Measurements from ENCODE around the gene DUSP16. TPM values are rescaled to one million over a fixed set of nuclear protein-coding genes. Genes with fewer than 3 reads are reported as not detected.

DUSP16 gene
- total RNA-seq, 1 experiment from 2014 or later = 51.9 TPM

DNA sequence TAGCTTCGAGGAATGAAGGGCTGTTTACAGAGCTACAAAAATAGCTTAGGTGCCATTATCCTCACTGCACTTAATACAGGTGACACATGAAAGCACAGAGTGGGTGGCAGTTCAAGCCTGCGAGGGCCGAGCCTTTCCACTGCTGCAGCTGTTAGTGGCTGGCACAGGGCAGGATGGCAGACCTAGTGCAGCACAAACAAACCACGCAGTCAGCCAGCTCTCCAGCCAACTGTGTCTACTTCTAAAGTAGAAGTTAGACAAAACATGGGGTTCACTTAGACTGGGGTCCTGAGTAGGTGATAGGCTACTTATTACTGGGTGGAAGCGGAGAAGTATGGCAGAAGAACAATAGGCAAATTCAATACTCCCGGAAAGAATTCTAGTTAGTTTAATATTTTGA, 95.4 kb downstream of the DUSP16 start:
- H3K4me3 Mint-ChIP-seq = no peak overlapping the region
- TF ChIP-seq, protein P1, sequence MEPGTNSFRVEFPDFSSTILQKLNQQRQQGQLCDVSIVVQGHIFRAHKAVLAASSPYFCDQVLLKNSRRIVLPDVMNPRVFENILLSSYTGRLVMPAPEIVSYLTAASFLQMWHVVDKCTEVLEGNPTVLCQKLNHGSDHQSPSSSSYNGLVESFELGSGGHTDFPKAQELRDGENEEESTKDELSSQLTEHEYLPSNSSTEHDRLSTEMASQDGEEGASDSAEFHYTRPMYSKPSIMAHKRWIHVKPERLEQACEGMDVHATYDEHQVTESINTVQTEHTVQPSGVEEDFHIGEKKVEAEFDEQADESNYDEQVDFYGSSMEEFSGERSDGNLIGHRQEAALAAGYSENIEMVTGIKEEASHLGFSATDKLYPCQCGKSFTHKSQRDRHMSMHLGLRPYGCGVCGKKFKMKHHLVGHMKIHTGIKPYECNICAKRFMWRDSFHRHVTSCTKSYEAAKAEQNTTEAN (CRISPR knock-in tag; IDR thresholded peaks at IDR 0.05) = no peak
- TF ChIP-seq ZNF671 (CRISPR knock-in tag; IDR thresholded peaks at IDR 0.05) (no peak), ESRRA (CRISPR knock-in tag; IDR thresholded peaks at IDR 0.05; ENCODE audit: borderline replicate concordance) (no peak), NFATC4 (CRISPR knock-in tag; IDR thresholded peaks at IDR 0.05) (no peak), NR3C1 (CRISPR knock-in tag; conservative IDR thresholded peaks at IDR 0.05; ENCODE audit: low read depth) (no peak)
- peaks cover 7% of the 10 kb centered on the region for H3K4me1 Mint-ChIP-seq
- POLR2A ChIA-PET = interaction anchor here (0.5 kb wide), 1 partner anchor 86 kb away, joined by 3 read pairs; no protein-coding TSS in a partner anchor
- DNase-seq (ENCODE audit: low spot score) (no peak), ATAC-seq (no peak)
- peaks cover 30% of the 10 kb centered on the region for H3K36me3 Mint-ChIP-seq
- CTCF ChIA-PET = no interaction called here
- H3K9me3 Mint-ChIP-seq = peaks cover 24% of the 10 kb centered on the region
- peaks cover 2% of the 10 kb centered on the region for H3K27me3 Mint-ChIP-seq (ENCODE audit: low read depth)
- H3K27ac Mint-ChIP-seq = no peak overlapping the region; the same call in 1 of the 2 replicates

DNA sequence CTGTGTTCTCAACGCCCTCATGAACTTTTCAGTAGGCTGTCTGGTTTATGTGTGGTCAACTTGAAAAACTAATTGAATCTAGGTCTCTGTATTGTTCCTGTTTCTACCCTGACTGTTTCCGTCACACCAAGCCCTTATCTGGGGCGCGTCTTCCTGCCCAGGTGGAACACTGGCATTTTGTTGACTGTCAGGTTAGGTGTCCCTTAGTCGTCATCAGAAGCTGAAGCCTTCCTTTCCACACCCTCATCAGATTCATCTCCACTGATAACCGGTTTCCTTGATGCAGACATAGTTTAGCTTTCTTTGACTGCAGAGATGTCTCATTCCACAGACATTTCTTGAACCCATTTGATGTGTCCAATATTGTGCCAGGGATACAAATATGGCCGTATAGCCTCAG, 96.5 kb downstream of the DUSP16 start:
- H3K27ac Mint-ChIP-seq = peak overlapping the region; percentile 47; the same call in 1 of the 2 replicates
- ChIA-PET CTCF (interaction anchor here (0.8 kb wide), 1 partner anchor 271 kb away, joined by 3 read pairs; no protein-coding TSS in a partner anchor), POLR2A (no interaction called here)
- peaks cover 2% of the 10 kb centered on the region for H3K27me3 Mint-ChIP-seq (ENCODE audit: low read depth)
- ATAC-seq (no peak), DNase-seq (ENCODE audit: low spot score) (no peak)
- peaks cover 21% of the 10 kb centered on the region for H3K36me3 Mint-ChIP-seq
- no peak overlapping the region for H3K4me3 Mint-ChIP-seq
- H3K9me3 Mint-ChIP-seq = peaks cover 18% of the 10 kb centered on the region
- TF ChIP-seq PRRX2 (CRISPR knock-in tag; IDR thresholded peaks at IDR 0.05) (no peak), ZNF219 (CRISPR knock-in tag; IDR thresholded peaks at IDR 0.05; ENCODE audit: borderline replicate concordance) (no peak), NR3C1 (CRISPR knock-in tag; conservative IDR thresholded peaks at IDR 0.05; ENCODE audit: low read depth) (no peak), MXD4 (CRISPR knock-in tag; IDR thresholded peaks at IDR 0.05; ENCODE audit: borderline replicate concordance) (no peak), SMAD4 (CRISPR knock-in tag; IDR thresholded peaks at IDR 0.05) (no peak), RORB (CRISPR knock-in tag; IDR thresholded peaks at IDR 0.05) (no peak), GABPB1 (CRISPR knock-in tag; IDR thresholded peaks at IDR 0.05) (no peak), TEAD1 (CRISPR knock-in tag; IDR thresholded peaks at IDR 0.05) (no peak)
- TF ChIP-seq, protein P2, sequence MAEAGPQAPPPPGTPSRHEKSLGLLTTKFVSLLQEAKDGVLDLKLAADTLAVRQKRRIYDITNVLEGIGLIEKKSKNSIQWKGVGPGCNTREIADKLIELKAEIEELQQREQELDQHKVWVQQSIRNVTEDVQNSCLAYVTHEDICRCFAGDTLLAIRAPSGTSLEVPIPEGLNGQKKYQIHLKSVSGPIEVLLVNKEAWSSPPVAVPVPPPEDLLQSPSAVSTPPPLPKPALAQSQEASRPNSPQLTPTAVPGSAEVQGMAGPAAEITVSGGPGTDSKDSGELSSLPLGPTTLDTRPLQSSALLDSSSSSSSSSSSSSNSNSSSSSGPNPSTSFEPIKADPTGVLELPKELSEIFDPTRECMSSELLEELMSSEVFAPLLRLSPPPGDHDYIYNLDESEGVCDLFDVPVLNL (CRISPR knock-in tag; IDR thresholded peaks at IDR 0.05; ENCODE audit: borderline replicate concordance, low read depth) = no peak
- TF ChIP-seq, protein P3, sequence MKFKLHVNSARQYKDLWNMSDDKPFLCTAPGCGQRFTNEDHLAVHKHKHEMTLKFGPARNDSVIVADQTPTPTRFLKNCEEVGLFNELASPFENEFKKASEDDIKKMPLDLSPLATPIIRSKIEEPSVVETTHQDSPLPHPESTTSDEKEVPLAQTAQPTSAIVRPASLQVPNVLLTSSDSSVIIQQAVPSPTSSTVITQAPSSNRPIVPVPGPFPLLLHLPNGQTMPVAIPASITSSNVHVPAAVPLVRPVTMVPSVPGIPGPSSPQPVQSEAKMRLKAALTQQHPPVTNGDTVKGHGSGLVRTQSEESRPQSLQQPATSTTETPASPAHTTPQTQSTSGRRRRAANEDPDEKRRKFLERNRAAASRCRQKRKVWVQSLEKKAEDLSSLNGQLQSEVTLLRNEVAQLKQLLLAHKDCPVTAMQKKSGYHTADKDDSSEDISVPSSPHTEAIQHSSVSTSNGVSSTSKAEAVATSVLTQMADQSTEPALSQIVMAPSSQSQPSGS (CRISPR knock-in tag; IDR thresholded peaks at IDR 0.05; ENCODE audit: borderline replicate concordance, low read depth) = no peak
- TF ChIP-seq, protein P4, sequence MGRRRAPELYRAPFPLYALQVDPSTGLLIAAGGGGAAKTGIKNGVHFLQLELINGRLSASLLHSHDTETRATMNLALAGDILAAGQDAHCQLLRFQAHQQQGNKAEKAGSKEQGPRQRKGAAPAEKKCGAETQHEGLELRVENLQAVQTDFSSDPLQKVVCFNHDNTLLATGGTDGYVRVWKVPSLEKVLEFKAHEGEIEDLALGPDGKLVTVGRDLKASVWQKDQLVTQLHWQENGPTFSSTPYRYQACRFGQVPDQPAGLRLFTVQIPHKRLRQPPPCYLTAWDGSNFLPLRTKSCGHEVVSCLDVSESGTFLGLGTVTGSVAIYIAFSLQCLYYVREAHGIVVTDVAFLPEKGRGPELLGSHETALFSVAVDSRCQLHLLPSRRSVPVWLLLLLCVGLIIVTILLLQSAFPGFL (CRISPR knock-in tag; IDR thresholded peaks at IDR 0.05; ENCODE audit: borderline replicate concordance) = no peak
- TF ChIP-seq, protein P5, sequence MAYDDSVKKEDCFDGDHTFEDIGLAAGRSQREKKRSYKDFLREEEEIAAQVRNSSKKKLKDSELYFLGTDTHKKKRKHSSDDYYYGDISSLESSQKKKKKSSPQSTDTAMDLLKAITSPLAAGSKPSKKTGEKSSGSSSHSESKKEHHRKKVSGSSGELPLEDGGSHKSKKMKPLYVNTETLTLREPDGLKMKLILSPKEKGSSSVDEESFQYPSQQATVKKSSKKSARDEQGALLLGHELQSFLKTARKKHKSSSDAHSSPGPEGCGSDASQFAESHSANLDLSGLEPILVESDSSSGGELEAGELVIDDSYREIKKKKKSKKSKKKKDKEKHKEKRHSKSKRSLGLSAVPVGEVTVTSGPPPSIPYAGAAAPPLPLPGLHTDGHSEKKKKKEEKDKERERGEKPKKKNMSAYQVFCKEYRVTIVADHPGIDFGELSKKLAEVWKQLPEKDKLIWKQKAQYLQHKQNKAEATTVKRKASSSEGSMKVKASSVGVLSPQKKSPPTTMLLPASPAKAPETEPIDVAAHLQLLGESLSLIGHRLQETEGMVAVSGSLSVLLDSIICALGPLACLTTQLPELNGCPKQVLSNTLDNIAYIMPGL (CRISPR knock-in tag; IDR thresholded peaks at IDR 0.05) = no peak
- H3K4me1 Mint-ChIP-seq = peaks cover 10% of the 10 kb centered on the region

DNA sequence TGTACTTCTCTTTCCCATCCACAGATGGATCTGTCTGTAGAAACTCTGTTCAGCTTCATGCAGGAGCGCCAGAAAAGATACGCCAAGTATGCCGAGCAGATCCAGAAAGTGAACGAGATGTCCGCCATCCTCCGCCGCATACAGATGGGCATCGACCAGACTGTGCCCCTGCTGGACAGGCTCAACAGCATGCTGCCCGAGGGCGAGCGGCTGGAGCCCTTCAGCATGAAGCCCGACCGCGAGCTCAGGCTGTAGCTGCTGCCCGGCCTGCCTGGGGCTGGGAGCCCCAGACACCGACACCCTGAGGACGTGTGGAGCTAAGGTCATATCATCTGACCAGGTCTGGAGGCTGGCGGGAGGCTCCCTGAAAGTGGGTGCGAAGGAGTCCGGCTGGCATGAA, 97.1 kb downstream of the DUSP16 start:
- Mint-ChIP-seq H3K27me3 (ENCODE audit: low read depth) (peaks cover 2% of the 10 kb centered on the region; the same call in 1 of the 2 replicates), H3K4me1 (peaks cover 10% of the 10 kb centered on the region), H3K36me3 (peaks cover 15% of the 10 kb centered on the region), H3K27ac (no peak overlapping the region), H3K9me3 (peaks cover 11% of the 10 kb centered on the region), H3K4me3 (no peak overlapping the region)
- ChIA-PET CTCF (no interaction called here), POLR2A (no interaction called here)
- DNase-seq (ENCODE audit: low spot score) (no peak), ATAC-seq (no peak)
- TF ChIP-seq ZNF219 (CRISPR knock-in tag; IDR thresholded peaks at IDR 0.05; ENCODE audit: borderline replicate concordance) = no peak
- no peak for TF ChIP-seq ZNF263 (CRISPR knock-in tag; IDR thresholded peaks at IDR 0.05; ENCODE audit: low read depth)
- no peak for TF ChIP-seq ZBTB21 (CRISPR knock-in tag; IDR thresholded peaks at IDR 0.05; ENCODE audit: borderline replicate concordance)
- no peak for TF ChIP-seq SMAD3 (CRISPR knock-in tag; IDR thresholded peaks at IDR 0.05; ENCODE audit: borderline replicate concordance)
- TF ChIP-seq, protein P6, sequence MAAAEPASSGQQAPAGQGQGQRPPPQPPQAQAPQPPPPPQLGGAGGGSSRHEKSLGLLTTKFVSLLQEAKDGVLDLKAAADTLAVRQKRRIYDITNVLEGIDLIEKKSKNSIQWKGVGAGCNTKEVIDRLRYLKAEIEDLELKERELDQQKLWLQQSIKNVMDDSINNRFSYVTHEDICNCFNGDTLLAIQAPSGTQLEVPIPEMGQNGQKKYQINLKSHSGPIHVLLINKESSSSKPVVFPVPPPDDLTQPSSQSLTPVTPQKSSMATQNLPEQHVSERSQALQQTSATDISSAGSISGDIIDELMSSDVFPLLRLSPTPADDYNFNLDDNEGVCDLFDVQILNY (CRISPR knock-in tag; IDR thresholded peaks at IDR 0.05) = no peak
- TF ChIP-seq GTF2I (CRISPR knock-in tag; conservative IDR thresholded peaks at IDR 0.05) = no peak
- TF ChIP-seq ZNF232 (CRISPR knock-in tag; IDR thresholded peaks at IDR 0.05) = no peak
- TF ChIP-seq NFYB (CRISPR knock-in tag; conservative IDR thresholded peaks at IDR 0.05; ENCODE audit: low read depth) = no peak
- TF ChIP-seq, protein P7, sequence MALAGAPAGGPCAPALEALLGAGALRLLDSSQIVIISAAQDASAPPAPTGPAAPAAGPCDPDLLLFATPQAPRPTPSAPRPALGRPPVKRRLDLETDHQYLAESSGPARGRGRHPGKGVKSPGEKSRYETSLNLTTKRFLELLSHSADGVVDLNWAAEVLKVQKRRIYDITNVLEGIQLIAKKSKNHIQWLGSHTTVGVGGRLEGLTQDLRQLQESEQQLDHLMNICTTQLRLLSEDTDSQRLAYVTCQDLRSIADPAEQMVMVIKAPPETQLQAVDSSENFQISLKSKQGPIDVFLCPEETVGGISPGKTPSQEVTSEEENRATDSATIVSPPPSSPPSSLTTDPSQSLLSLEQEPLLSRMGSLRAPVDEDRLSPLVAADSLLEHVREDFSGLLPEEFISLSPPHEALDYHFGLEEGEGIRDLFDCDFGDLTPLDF (CRISPR knock-in tag; IDR thresholded peaks at IDR 0.05) = no peak
- no peak for TF ChIP-seq GRHL2 (CRISPR knock-in tag; IDR thresholded peaks at IDR 0.05; ENCODE audit: insufficient replicate concordance, severe bottlenecking)

All from WTC11 (cell line).